Neural cell (in vitro differentiated cells): ENCODE results near the gene PASD1.

ENCODE experiments used
- EP300 ChIP-seq: fragments of 450-650 bp; conservative IDR thresholded peaks from 2 replicates; pipeline ENCODE4 v1.6.1; 2014; ENCODE audit warnings: antibody characterized with exemption, mild to moderate bottlenecking, moderate library complexity; ENCODE audit not compliant: poor library complexity, severe bottlenecking
- EZH2 ChIP-seq: fragments of 200-600, 300-800 bp; shearing (Covaris generic), sonication (generic); IDR thresholded peaks from 2 replicates; pipeline ENCODE4 v1.6.1; 2014; ENCODE audit warnings: antibody characterized with exemption, low read length, borderline replicate concordance, mild to moderate bottlenecking; ENCODE audit not compliant: insufficient read depth, poor library complexity, severe bottlenecking
- MXI1 ChIP-seq: fragments of 450-650 bp; conservative IDR thresholded peaks from 2 replicates; pipeline ENCODE4 v1.6.1; 2014; ENCODE audit warnings: antibody characterized with exemption, mild to moderate bottlenecking; ENCODE audit not compliant: poor library complexity, severe bottlenecking
- POLR2AphosphoS5 ChIP-seq: IDR thresholded peaks from 2 replicates; pipeline ENCODE4 v1.6.1; 2012
- RAD21 ChIP-seq: fragments of 450-650 bp; conservative IDR thresholded peaks from 2 replicates; pipeline ENCODE4 v1.6.1; 2014; ENCODE audit warnings: antibody characterized with exemption, mild to moderate bottlenecking, moderate library complexity
- SMC3 ChIP-seq: fragments of 450-650 bp; conservative IDR thresholded peaks from 2 replicates; pipeline ENCODE4 v1.6.1; 2014; ENCODE audit warnings: antibody characterized with exemption, mild to moderate bottlenecking, moderate library complexity; ENCODE audit not compliant: poor library complexity
- TAF1 ChIP-seq: IDR thresholded peaks from 2 replicates; pipeline ENCODE4 v1.6.1; 2012; ENCODE audit warnings: low read depth
- TF ChIP-seq, protein P1 (sequence below): fragments of 450-650 bp; IDR thresholded peaks from 2 replicates; pipeline ENCODE4 v1.5.1; 2014; ENCODE audit warnings: antibody characterized with exemption, mild to moderate bottlenecking, moderate library complexity; ENCODE audit not compliant: poor library complexity, severe bottlenecking
- TF ChIP-seq, protein P2 (sequence below): IDR thresholded peaks from 2 replicates; pipeline ENCODE4 v1.6.1; 2012; ENCODE audit warnings: borderline replicate concordance

DNA sequence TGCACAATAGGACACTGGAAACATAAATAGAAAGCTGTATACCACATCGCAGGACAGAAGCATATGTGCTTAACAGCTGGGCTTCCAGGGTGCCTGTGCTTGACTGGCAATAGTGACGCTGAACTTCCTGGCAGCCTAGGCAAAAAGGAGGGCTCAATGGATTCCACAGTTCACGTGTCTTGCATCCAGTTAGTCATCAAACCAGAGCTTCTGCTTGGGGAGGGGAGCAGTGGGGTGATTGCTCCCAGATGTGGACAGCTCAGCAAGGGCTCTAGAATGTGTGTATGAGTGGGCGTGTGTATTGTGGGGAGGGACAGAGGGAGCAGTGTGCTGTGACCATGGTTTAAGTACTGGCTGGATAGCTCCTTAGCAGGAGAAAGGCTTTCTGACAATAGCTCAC is 134.0 kb downstream of the PASD1 start:
- TF ChIP-seq, protein P1, sequence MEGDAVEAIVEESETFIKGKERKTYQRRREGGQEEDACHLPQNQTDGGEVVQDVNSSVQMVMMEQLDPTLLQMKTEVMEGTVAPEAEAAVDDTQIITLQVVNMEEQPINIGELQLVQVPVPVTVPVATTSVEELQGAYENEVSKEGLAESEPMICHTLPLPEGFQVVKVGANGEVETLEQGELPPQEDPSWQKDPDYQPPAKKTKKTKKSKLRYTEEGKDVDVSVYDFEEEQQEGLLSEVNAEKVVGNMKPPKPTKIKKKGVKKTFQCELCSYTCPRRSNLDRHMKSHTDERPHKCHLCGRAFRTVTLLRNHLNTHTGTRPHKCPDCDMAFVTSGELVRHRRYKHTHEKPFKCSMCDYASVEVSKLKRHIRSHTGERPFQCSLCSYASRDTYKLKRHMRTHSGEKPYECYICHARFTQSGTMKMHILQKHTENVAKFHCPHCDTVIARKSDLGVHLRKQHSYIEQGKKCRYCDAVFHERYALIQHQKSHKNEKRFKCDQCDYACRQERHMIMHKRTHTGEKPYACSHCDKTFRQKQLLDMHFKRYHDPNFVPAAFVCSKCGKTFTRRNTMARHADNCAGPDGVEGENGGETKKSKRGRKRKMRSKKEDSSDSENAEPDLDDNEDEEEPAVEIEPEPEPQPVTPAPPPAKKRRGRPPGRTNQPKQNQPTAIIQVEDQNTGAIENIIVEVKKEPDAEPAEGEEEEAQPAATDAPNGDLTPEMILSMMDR, result no peak
- no peak for TF ChIP-seq POLR2AphosphoS5
- no peak for TF ChIP-seq EP300
- no peak for TF ChIP-seq TAF1
- TF ChIP-seq SMC3, result no peak
- TF ChIP-seq, protein P2, sequence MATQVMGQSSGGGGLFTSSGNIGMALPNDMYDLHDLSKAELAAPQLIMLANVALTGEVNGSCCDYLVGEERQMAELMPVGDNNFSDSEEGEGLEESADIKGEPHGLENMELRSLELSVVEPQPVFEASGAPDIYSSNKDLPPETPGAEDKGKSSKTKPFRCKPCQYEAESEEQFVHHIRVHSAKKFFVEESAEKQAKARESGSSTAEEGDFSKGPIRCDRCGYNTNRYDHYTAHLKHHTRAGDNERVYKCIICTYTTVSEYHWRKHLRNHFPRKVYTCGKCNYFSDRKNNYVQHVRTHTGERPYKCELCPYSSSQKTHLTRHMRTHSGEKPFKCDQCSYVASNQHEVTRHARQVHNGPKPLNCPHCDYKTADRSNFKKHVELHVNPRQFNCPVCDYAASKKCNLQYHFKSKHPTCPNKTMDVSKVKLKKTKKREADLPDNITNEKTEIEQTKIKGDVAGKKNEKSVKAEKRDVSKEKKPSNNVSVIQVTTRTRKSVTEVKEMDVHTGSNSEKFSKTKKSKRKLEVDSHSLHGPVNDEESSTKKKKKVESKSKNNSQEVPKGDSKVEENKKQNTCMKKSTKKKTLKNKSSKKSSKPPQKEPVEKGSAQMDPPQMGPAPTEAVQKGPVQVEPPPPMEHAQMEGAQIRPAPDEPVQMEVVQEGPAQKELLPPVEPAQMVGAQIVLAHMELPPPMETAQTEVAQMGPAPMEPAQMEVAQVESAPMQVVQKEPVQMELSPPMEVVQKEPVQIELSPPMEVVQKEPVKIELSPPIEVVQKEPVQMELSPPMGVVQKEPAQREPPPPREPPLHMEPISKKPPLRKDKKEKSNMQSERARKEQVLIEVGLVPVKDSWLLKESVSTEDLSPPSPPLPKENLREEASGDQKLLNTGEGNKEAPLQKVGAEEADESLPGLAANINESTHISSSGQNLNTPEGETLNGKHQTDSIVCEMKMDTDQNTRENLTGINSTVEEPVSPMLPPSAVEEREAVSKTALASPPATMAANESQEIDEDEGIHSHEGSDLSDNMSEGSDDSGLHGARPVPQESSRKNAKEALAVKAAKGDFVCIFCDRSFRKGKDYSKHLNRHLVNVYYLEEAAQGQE, result no peak
- no peak for TF ChIP-seq RAD21
- TF ChIP-seq EZH2, result no peak
- no peak for TF ChIP-seq MXI1
